Breast epithelium (tissue), 4 donors: ENCODE data around the gene GTF2F2. TPM values are rescaled to one million over a fixed set of nuclear protein-coding genes. Genes with fewer than 3 reads are reported as not detected.

Experiments used
- DNase-seq, 2 donors: peaks; one replicate each; pipeline ENCODE4 v3.0.0-alpha.2; 2019; ENCODE audit warnings: low spot score in 2 of 2
- H3K27ac ChIP-seq, 2 donors: fragments of 200-600 bp; sonication (generic) in 1 of 2; one replicate each; pipeline ENCODE4 v1.5.1; 2016 to 2019; ENCODE audit warnings: mild to moderate bottlenecking in 1 of 2
- H3K27me3 ChIP-seq, 2 donors: fragments of 200-600 bp; sonication (generic) in 1 of 2; one replicate each; pipeline versions ENCODE4 v1.5.1 to v1.6.0; 2017 to 2019; ENCODE audit warnings: control low read depth in 1 of 2, mild to moderate bottlenecking in 1 of 2
- H3K36me3 ChIP-seq: fragments of 200-600 bp; one replicate; pipeline ENCODE4 v1.5.1; 2019
- H3K4me1 ChIP-seq, 2 donors: fragments of 200-600 bp; sonication (generic); one replicate each; pipeline ENCODE4 v1.5.1; 2016 to 2019; ENCODE audit warnings: control low read depth in 1 of 2
- H3K4me3 ChIP-seq, 3 donors: fragments of 200-600 bp; sonication (generic); 1 replicate in 2 of 3; 2 replicates in 1 of 3; pipeline ENCODE4 v1.5.1; 2016 to 2019; ENCODE audit warnings: mild to moderate bottlenecking in 3 of 3, moderate library complexity in 2 of 3
- H3K9me3 ChIP-seq, 2 donors: fragments of 200-600 bp; sonication (generic) in 1 of 2; one replicate each; pipeline ENCODE4 v1.5.1; 2016 to 2019; ENCODE audit warnings: control low read depth in 1 of 2
- POLR2A ChIP-seq: fragments of 450-650 bp; IDR thresholded peaks from one replicate; pipeline ENCODE4 v1.6.1; 2016; ENCODE audit warnings: antibody characterized with exemption, mild to moderate bottlenecking, moderate library complexity
- POLR2AphosphoS5 ChIP-seq, 3 donors: sonication (generic); formaldehyde crosslinking; IDR thresholded peaks; one replicate each; pipeline ENCODE4 v1.6.1; 2017; ENCODE audit warnings: antibody characterized with exemption in 3 of 3
- intact Hi-C: fragments of 100-400 bp; cut with DNase I; formaldehyde crosslinking; loops from one replicate; pipeline ENCODE4 v1.15.1; 2023; ENCODE audit warnings: low total_unique reads
- total RNA-seq, 3 donors: library from RNA; depleted of rRNA; stranded (reverse); fragments of >200 nt; gene quantifications; one replicate each; pipeline ENCODE4 v1.1.0, GENCODE V29; 2016
- TF ChIP-seq, protein P1 (sequence below), 3 donors: fragments of 450-650 bp; IDR thresholded peaks; one replicate each; pipeline ENCODE4 v1.5.1; 2016 to 2017; ENCODE audit warnings: antibody characterized with exemption in 3 of 3, mild to moderate bottlenecking in 3 of 3, moderate library complexity in 3 of 3

Gene GTF2F2
- total RNA-seq, 3 donors from 2014 or later, result 10.9 to 23.4 (median 20.6) TPM

DNA sequence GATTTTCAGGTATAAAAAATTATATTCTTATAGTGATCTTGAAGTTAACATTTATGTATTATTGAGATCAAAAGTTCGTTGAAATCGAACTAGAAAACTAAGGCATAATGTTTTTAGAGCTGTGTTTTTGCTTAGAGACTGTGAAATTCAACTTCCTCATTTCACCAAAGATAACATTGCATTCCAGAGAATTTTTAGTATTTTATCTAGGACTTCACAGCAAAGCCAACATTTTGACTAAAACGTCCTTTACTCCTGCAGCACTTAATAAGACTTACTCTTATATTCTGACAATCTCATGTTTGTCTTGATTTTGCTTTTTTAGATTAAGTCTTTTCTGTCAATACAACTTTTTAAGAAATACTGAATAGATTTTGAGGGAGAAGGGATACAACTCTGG is 75.8 kb downstream of the GTF2F2 start:
- Histone ChIP-seq H3K4me3 (no peak overlapping the region), H3K27me3 (no peaks in the 10 kb centered on the region), H3K36me3 (no peaks in the 10 kb centered on the region), H3K9me3 (no peaks in the 10 kb centered on the region), H3K27ac (no peak overlapping the region), H3K4me1 (no peaks in the 10 kb centered on the region)
- intact Hi-C loops, result no loop called here
- DNase-seq, result no peak
- no peak for TF ChIP-seq POLR2A
- TF ChIP-seq, protein P1, sequence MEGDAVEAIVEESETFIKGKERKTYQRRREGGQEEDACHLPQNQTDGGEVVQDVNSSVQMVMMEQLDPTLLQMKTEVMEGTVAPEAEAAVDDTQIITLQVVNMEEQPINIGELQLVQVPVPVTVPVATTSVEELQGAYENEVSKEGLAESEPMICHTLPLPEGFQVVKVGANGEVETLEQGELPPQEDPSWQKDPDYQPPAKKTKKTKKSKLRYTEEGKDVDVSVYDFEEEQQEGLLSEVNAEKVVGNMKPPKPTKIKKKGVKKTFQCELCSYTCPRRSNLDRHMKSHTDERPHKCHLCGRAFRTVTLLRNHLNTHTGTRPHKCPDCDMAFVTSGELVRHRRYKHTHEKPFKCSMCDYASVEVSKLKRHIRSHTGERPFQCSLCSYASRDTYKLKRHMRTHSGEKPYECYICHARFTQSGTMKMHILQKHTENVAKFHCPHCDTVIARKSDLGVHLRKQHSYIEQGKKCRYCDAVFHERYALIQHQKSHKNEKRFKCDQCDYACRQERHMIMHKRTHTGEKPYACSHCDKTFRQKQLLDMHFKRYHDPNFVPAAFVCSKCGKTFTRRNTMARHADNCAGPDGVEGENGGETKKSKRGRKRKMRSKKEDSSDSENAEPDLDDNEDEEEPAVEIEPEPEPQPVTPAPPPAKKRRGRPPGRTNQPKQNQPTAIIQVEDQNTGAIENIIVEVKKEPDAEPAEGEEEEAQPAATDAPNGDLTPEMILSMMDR (IDR thresholded peaks at IDR 0.05), result no peak
- no peak for TF ChIP-seq POLR2AphosphoS5 (IDR thresholded peaks at IDR 0.05)

DNA sequence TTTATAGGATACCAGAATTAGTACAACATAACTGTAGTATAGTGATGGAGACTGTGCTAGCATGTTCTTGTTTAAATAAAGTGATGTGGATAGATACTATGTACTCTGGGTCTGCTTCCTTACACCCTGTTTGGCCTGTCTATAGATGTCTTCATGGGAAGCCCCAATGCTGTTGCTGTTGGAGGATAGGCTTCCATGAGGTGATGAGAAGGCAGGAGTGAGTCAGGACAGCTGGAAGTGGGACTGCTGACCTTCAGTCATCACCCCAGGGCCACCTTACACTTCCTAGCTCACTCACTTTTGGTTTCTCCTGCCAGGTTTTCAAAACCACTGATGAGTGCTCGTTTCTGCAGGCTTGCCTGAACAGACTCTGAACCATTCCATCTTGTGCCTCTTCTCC is 76.3 kb downstream of the GTF2F2 start:
- Histone ChIP-seq H3K9me3 (no peaks in the 10 kb centered on the region), H3K36me3 (no peaks in the 10 kb centered on the region), H3K27ac (no peak overlapping the region), H3K27me3 (no peaks in the 10 kb centered on the region), H3K4me3 (no peak overlapping the region), H3K4me1 (no peaks in the 10 kb centered on the region)
- DNase-seq, result no peak
- intact Hi-C loops, result no loop called here
- no peak for TF ChIP-seq POLR2AphosphoS5 (IDR thresholded peaks at IDR 0.05)
- TF ChIP-seq POLR2A, result no peak
- TF ChIP-seq, protein P1 (IDR thresholded peaks at IDR 0.05), result no peak

DNA sequence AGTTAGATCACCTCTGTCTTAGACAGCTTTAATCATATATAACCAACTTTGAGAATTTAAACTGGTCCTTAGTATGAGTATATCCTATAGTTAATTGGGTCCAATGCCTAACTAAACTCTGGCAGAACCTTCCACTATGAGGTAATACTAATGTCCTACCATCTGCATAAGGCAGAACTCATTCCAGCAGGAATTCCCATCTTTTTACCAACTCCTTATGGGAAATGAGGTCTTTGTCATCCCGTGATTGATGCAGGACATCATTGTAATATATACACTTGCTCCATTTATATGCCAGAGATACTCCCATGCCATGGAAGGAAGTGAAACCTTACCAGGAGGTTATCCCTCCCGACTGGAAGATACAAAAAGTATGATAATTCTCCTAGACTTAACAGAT is 77.7 kb downstream of the GTF2F2 start:
- Histone ChIP-seq H3K4me1 (no peaks in the 10 kb centered on the region), H3K27ac (no peak overlapping the region), H3K4me3 (no peak overlapping the region), H3K36me3 (no peaks in the 10 kb centered on the region), H3K9me3 (no peaks in the 10 kb centered on the region), H3K27me3 (no peaks in the 10 kb centered on the region)
- intact Hi-C loops, result no loop called here
- no peak for DNase-seq
- TF ChIP-seq, protein P1 (IDR thresholded peaks at IDR 0.05), result no peak
- TF ChIP-seq POLR2A (no peak), POLR2AphosphoS5 (IDR thresholded peaks at IDR 0.05) (no peak)

DNA sequence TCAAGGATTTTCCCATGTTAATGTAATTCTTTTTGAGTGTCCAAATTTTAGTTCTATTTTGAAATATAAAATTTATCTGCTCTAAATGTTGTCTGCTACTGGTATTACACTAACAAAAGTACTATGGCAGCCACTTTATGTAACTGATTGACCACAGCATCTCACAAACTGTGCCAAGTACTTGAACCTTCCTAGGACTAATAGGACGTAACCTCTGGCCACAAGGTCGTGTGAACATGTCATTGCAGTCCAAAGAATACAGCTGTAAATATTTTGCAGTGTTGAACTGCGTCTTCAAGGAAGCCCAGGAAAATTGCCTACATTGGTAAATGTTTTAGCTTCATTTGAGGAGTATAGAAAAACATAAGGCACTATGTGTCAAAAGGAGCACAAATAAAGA is 78.6 kb downstream of the GTF2F2 start:
- Histone ChIP-seq H3K27me3 (no peaks in the 10 kb centered on the region), H3K27ac (no peak overlapping the region), H3K4me1 (no peaks in the 10 kb centered on the region), H3K36me3 (no peaks in the 10 kb centered on the region), H3K4me3 (no peak overlapping the region), H3K9me3 (no peaks in the 10 kb centered on the region)
- TF ChIP-seq, protein P1 (IDR thresholded peaks at IDR 0.05), result no peak
- TF ChIP-seq POLR2A (no peak), POLR2AphosphoS5 (IDR thresholded peaks at IDR 0.05) (no peak)
- intact Hi-C loops, result no loop called here
- DNase-seq, result no peak

DNA sequence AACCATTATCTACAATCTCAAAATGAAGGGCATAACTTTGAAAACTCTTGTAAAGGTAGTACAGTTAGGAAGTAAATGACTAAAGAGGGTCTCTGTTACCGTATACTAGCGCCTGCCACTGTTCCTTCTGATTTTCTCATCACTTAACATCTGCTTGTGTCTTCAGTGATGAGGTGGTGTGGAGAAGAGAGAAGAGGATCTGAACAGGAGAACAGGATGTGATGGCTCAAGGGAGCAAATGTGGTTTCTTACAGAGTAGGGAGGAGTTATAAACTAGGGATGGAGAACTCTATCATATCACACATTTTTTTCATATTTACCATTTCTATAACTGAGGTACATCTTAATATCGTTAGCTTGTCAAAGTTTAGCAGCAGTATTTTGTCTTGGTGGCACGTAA is 79.4 kb downstream of the GTF2F2 start:
- TF ChIP-seq POLR2A (no peak), POLR2AphosphoS5 (IDR thresholded peaks at IDR 0.05) (no peak)
- TF ChIP-seq, protein P1 (IDR thresholded peaks at IDR 0.05), result no peak
- no peak for DNase-seq
- Histone ChIP-seq H3K4me1 (no peaks in the 10 kb centered on the region), H3K4me3 (no peak overlapping the region), H3K9me3 (no peaks in the 10 kb centered on the region), H3K27ac (no peak overlapping the region), H3K36me3 (no peaks in the 10 kb centered on the region), H3K27me3 (no peaks in the 10 kb centered on the region)
- intact Hi-C loops, result no loop called here
